Trophoblast cell (in vitro differentiated cells and primary cell): Measurements from ENCODE around the gene MAMLD1.

Experiments
- DNase-seq, 2 donors: peaks; one replicate each; pipeline ENCODE4 v3.0.0-alpha.2; 2016
- H2AFZ ChIP-seq: 2 replicates; pipeline ENCODE4 v1.6.1; 2013; ENCODE audit warnings: low read length, moderate library complexity, mild to moderate bottlenecking; ENCODE audit not compliant: insufficient read depth, poor library complexity
- H2AK5ac ChIP-seq: 2 replicates; pipeline ENCODE4 v1.6.1; 2013; ENCODE audit warnings: mild to moderate bottlenecking, low read length
- H2BK120ac ChIP-seq: 2 replicates; pipeline ENCODE4 v1.6.1; 2013; ENCODE audit warnings: low read length, mild to moderate bottlenecking, moderate library complexity; ENCODE audit not compliant: insufficient read depth, poor library complexity
- H2BK12ac ChIP-seq: 2 replicates; pipeline ENCODE4 v1.6.1; 2013; ENCODE audit warnings: mild to moderate bottlenecking, low read length, moderate library complexity
- H2BK5ac ChIP-seq: 2 replicates; pipeline ENCODE4 v1.6.1; 2013; ENCODE audit warnings: low read length, low read depth, moderate library complexity, mild to moderate bottlenecking; ENCODE audit not compliant: poor library complexity
- H3K14ac ChIP-seq: 2 replicates; pipeline ENCODE4 v1.6.1; 2013; ENCODE audit warnings: mild to moderate bottlenecking, low read length
- H3K18ac ChIP-seq: 2 replicates; pipeline ENCODE4 v1.6.1; 2013; ENCODE audit warnings: mild to moderate bottlenecking, low read length
- H3K23ac ChIP-seq: 2 replicates; pipeline ENCODE4 v1.6.1; 2013; ENCODE audit warnings: low read length
- H3K27ac ChIP-seq: 2 replicates; pipeline ENCODE4 v1.5.1; 2013; ENCODE audit warnings: low read depth, mild to moderate bottlenecking, inconsistent platforms, low read length, moderate library complexity
- H3K27me3 ChIP-seq: 2 replicates; pipeline ENCODE4 v1.6.1; 2013; ENCODE audit warnings: inconsistent platforms, mild to moderate bottlenecking, low read length, moderate library complexity; ENCODE audit not compliant: insufficient read depth
- H3K36me3 ChIP-seq, 2 experiments: 1 replicate in 1 of 2; 2 replicates in 1 of 2; pipeline ENCODE4 v1.6.1; 2013; ENCODE audit warnings: low read length in 2 of 2, mild to moderate bottlenecking in 2 of 2, moderate library complexity in 1 of 2; ENCODE audit not compliant: insufficient read depth in 2 of 2, control insufficient read depth in 1 of 2
- H3K4ac ChIP-seq: 2 replicates; pipeline ENCODE4 v1.6.1; 2013; ENCODE audit warnings: low read depth, mild to moderate bottlenecking, low read length, moderate library complexity
- H3K4me1 ChIP-seq, 2 experiments: 1 replicate in 1 of 2; 2 replicates in 1 of 2; pipeline ENCODE4 v1.6.1; 2013; ENCODE audit warnings: low read length in 2 of 2, mild to moderate bottlenecking in 2 of 2, moderate library complexity in 1 of 2; ENCODE audit not compliant: insufficient read depth in 2 of 2, control insufficient read depth in 1 of 2
- H3K4me2 ChIP-seq: 2 replicates; pipeline ENCODE4 v1.6.1; 2013; ENCODE audit warnings: inconsistent platforms, mild to moderate bottlenecking, low read length, moderate library complexity
- H3K4me3 ChIP-seq: 2 replicates; pipeline ENCODE4 v1.5.1; 2013; ENCODE audit warnings: mild to moderate bottlenecking, low read depth, low read length, inconsistent platforms
- H3K79me1 ChIP-seq: one replicate; pipeline ENCODE4 v1.6.1; 2013; ENCODE audit warnings: low read length
- H3K79me2 ChIP-seq: 2 replicates; pipeline ENCODE4 v1.6.1; 2013; ENCODE audit warnings: low read length, mild to moderate bottlenecking; ENCODE audit not compliant: control insufficient read depth, insufficient read depth, poor library complexity
- H3K9ac ChIP-seq: 2 replicates; pipeline ENCODE4 v1.6.1; 2013; ENCODE audit warnings: mild to moderate bottlenecking, low read length
- H3K9me3 ChIP-seq: 2 replicates; pipeline ENCODE4 v1.6.1; 2013; ENCODE audit warnings: low read depth, mild to moderate bottlenecking, control low read depth, inconsistent platforms, low read length; ENCODE audit not compliant: insufficient read depth
- H4K12ac ChIP-seq: 2 replicates; pipeline ENCODE4 v1.6.1; 2013; ENCODE audit warnings: low read depth, mild to moderate bottlenecking, low read length, moderate library complexity
- H4K8ac ChIP-seq: 2 replicates; pipeline ENCODE4 v1.6.1; 2013; ENCODE audit warnings: low read depth, mild to moderate bottlenecking, low read length, moderate library complexity
- H4K91ac ChIP-seq: one replicate; pipeline ENCODE4 v1.6.1; 2013; ENCODE audit warnings: low read depth, mild to moderate bottlenecking, low read length, moderate library complexity
- WGBS: extraction: QIAGEN DNeasy Blood & Tissue Kit; methylation state at CpG from one replicate; pipeline ENCODE4 v1.1.7; 2013; ENCODE audit warnings: missing lambda C conversion rate; ENCODE audit not compliant: insufficient read length, insufficient coverage; ENCODE audit errors: extremely low coverage; 5-methylcytosine and 5-hydroxymethylcytosine counted together

MAMLD1 gene

GRCh38 chrX:150363561-150364346 lies 637 bp downstream of the MAMLD1 start:
- DNase-seq: peak in 1 of 2 donors; percentile 9
- H3K79me1 ChIP-seq: no peaks in the 10 kb centered on the region
- H3K9me3 ChIP-seq: no peaks in the 10 kb centered on the region
- H4K12ac ChIP-seq: no peak overlapping the region
- H4K91ac ChIP-seq: no peak overlapping the region
- H3K14ac ChIP-seq: no peak overlapping the region
- H2BK12ac ChIP-seq: no peak overlapping the region
- H3K18ac ChIP-seq: no peak overlapping the region
- no peak overlapping the region for H2BK5ac ChIP-seq
- peaks cover 4 to 13% of the 10 kb centered on the region in 2 experiments for H3K4me1 ChIP-seq
- H2AK5ac ChIP-seq: no peak overlapping the region
- H3K27ac ChIP-seq: no peak overlapping the region
- no peak overlapping the region for H2AFZ ChIP-seq
- H4K8ac ChIP-seq: no peak overlapping the region
- H3K23ac ChIP-seq: no peak overlapping the region
- H3K4me3 ChIP-seq: no peak overlapping the region
- no peaks in the 10 kb centered on the region for H3K79me2 ChIP-seq
- H2BK120ac ChIP-seq: no peak overlapping the region
- peaks cover 54% of the 10 kb centered on the region for H3K27me3 ChIP-seq
- H3K4me2 ChIP-seq: peak overlapping the region; percentile 75
- no CpG with 5 or more reads among the region's 67 CpGs for WGBS
- no peaks in the 10 kb centered on the region for H3K36me3 ChIP-seq
- no peak overlapping the region for H3K4ac ChIP-seq
- H3K9ac ChIP-seq: no peak overlapping the region

GRCh38 chrX:150364347-150365050 lies 1.4 kb downstream of the MAMLD1 start:
- H3K27ac ChIP-seq: no peak overlapping the region
- H3K79me2 ChIP-seq: no peaks in the 10 kb centered on the region
- H3K23ac ChIP-seq: no peak overlapping the region
- no peaks in the 10 kb centered on the region for H3K79me1 ChIP-seq
- H2AFZ ChIP-seq: no peak overlapping the region
- no peak overlapping the region for H4K8ac ChIP-seq
- no peak overlapping the region for H2BK12ac ChIP-seq
- H3K9ac ChIP-seq: no peak overlapping the region
- peaks cover 54% of the 10 kb centered on the region for H3K27me3 ChIP-seq
- no peaks in the 10 kb centered on the region for H3K36me3 ChIP-seq
- H2AK5ac ChIP-seq: no peak overlapping the region
- no peak overlapping the region for H3K4me3 ChIP-seq
- H4K91ac ChIP-seq: no peak overlapping the region
- no CpG with 5 or more reads among the region's 66 CpGs for WGBS
- DNase-seq: peak in 1 of 2 donors; percentile 24
- no peak overlapping the region for H4K12ac ChIP-seq
- no peak overlapping the region for H2BK5ac ChIP-seq
- no peak overlapping the region for H3K14ac ChIP-seq
- H3K9me3 ChIP-seq: no peaks in the 10 kb centered on the region
- peaks cover 4 to 13% of the 10 kb centered on the region in 2 experiments for H3K4me1 ChIP-seq
- no peak overlapping the region for H3K4ac ChIP-seq
- no peak overlapping the region for H3K18ac ChIP-seq
- no peak overlapping the region for H2BK120ac ChIP-seq
- H3K4me2 ChIP-seq: peak overlapping the region; percentile 75

- Histone ChIP-seq H3K27ac (no peak overlapping the region), H3K14ac (no peak overlapping the region), H3K9me3 (no peaks in the 10 kb centered on the region), H3K23ac (no peak overlapping the region), H2AFZ (no peak overlapping the region), H4K8ac (no peak overlapping the region), H4K12ac (no peak overlapping the region), H3K9ac (no peak overlapping the region), H3K18ac (no peak overlapping the region), H2BK120ac (no peak overlapping the region), H3K4me3 (no peak overlapping the region), H3K4ac (no peak overlapping the region), H3K79me2 (no peaks in the 10 kb centered on the region), H3K4me2 (peak overlapping the region; percentile 75), H3K4me1 (peaks cover 4 to 13% of the 10 kb centered on the region in 2 experiments), H4K91ac (no peak overlapping the region), H2BK12ac (no peak overlapping the region), H3K79me1 (no peaks in the 10 kb centered on the region), H3K27me3 (peaks cover 52% of the 10 kb centered on the region), H3K36me3 (no peaks in the 10 kb centered on the region), H2BK5ac (no peak overlapping the region), H2AK5ac (no peak overlapping the region)
- WGBS: no CpG with 5 or more reads among the region's 75 CpGs
- DNase-seq: peak in 1 of 2 donors; percentile 46
Measured at GRCh38 chrX:150365051-150365989, 2.2 kb downstream of the MAMLD1 start.
